ENCODE measurements around the gene PDE4B. TPM values are rescaled to one million over a fixed set of nuclear protein-coding genes. Genes with fewer than 3 reads are reported as not detected.

The PDE4B gene
- total RNA-seq, 2 experiments from 2014 or later: 2.4 to 3.1 TPM

DNA sequence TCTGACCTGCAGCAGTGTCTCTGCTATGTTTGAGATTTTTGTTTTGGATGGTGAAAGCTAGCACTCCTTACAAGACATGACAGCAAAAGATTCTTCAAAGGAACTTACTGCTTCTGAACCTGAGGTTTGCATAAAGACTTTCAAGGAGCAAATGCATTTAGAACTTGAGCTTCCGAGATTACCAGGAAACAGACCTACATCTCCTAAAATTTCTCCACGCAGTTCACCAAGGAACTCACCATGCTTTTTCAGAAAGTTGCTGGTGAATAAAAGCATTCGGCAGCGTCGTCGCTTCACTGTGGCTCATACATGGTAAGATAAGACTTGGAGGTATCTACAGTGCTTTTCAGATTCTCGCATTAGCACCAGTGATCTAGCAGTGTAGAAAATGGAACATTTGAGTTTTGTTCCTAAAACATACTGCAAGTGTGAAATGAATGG lies 200.2 kb downstream of the PDE4B start:
- H3K27ac ChIP-seq (ENCODE audit: low read depth, low read length, poor library complexity, severe bottlenecking): no peak overlapping the region
- H2AFZ ChIP-seq (ENCODE audit: low read length): no peak overlapping the region

GRCh38 chr1:65994223-65994622 lies 201.5 kb downstream of the PDE4B start:
- Histone ChIP-seq H3K4me3 (ENCODE audit: low read depth, low read length, poor library complexity, severe bottlenecking) (no peak overlapping the region), H3K36me3 (ENCODE audit: insufficient read depth, low read length) (no peaks in the 10 kb centered on the region), H3K9me2 (ENCODE audit: insufficient read depth, low read length) (no peaks in the 10 kb centered on the region), H3K79me2 (ENCODE audit: insufficient read depth, low read depth, low read length) (no peaks in the 10 kb centered on the region), H3K9me3 (ENCODE audit: low read length) (no peaks in the 10 kb centered on the region), H3K4me2 (ENCODE audit: low read length) (no peak overlapping the region), H4K20me1 (ENCODE audit: insufficient read depth, low read length) (no peaks in the 10 kb centered on the region), H3K27ac (ENCODE audit: low read depth, low read length, poor library complexity, severe bottlenecking) (no peak overlapping the region), H3K4me1 (ENCODE audit: insufficient read depth, low read length, poor library complexity, severe bottlenecking) (no peaks in the 10 kb centered on the region), H2AFZ (ENCODE audit: low read length) (no peak overlapping the region)
- BruUV-seq (replicated peaks): no TSS peak
- POLR2A ChIA-PET: interaction anchor here (0.7 to 1.4 kb wide), 5 partner anchors 11 to 456 kb away, joined by 3 to 8 read pairs (median 4); no protein-coding TSS in a partner anchor
- CTCF ChIA-PET (ENCODE audit: unreplicated experiment): no interaction called here
- intact Hi-C loops (cut with micrococcal nuclease; ENCODE audit: unreplicated experiment): no loop called here
- TF ChIP-seq CTCF (conservative IDR thresholded peaks at IDR 0.05; ENCODE audit: low read length) (no peak), EZH2phosphoT487 (IDR thresholded peaks at IDR 0.05; ENCODE audit: borderline replicate concordance, low read depth, low read length) (no peak)
- no peak for DNase-seq (ENCODE audit: low spot score)

More for the DNA sequence above, 200.2 kb downstream of the PDE4B start:
- Histone ChIP-seq H3K79me2 (ENCODE audit: insufficient read depth, low read depth, low read length) (no peaks in the 10 kb centered on the region), H3K36me3 (ENCODE audit: insufficient read depth, low read length) (no peaks in the 10 kb centered on the region), H3K4me1 (ENCODE audit: insufficient read depth, low read length, poor library complexity, severe bottlenecking) (no peaks in the 10 kb centered on the region), H3K4me2 (ENCODE audit: low read length) (no peak overlapping the region), H4K20me1 (ENCODE audit: insufficient read depth, low read length) (no peaks in the 10 kb centered on the region), H3K9me3 (ENCODE audit: low read length) (no peaks in the 10 kb centered on the region), H3K4me3 (ENCODE audit: low read depth, low read length, poor library complexity, severe bottlenecking) (no peak overlapping the region), H3K9me2 (ENCODE audit: insufficient read depth, low read length) (no peaks in the 10 kb centered on the region)
- intact Hi-C loops (cut with micrococcal nuclease; ENCODE audit: unreplicated experiment): no loop called here
- ChIA-PET POLR2A (interaction anchor here (1.0 to 1.3 kb wide), 3 partner anchors 16 to 232 kb away, joined by 3 to 4 read pairs (median 3); no protein-coding TSS in a partner anchor), CTCF (ENCODE audit: unreplicated experiment) (no interaction called here)
- no peak for DNase-seq (ENCODE audit: low spot score)
- no TSS peak for BruUV-seq (replicated peaks)
- TF ChIP-seq EZH2phosphoT487 (IDR thresholded peaks at IDR 0.05; ENCODE audit: borderline replicate concordance, low read depth, low read length) (no peak), CTCF (conservative IDR thresholded peaks at IDR 0.05; ENCODE audit: low read length) (no peak)

DNA sequence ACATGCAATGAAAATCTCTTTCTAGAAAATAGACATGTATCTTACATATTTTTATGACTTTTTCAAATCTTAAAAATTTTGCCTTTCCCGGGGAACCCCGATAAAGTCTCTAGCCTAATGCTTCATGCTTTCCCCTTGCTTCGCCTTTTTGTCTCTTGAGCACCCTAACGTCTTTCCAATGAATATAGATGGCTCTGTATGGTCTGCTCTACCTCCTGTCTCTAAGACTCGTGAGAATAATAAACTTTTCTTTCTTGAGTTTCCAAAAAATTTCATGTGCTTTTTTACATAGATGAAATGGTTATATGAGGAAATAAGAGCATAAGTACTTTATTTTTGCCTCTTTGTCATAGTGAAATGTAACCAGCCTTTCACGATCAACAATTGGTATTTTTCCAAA lies 202.6 kb downstream of the PDE4B start:
- Histone ChIP-seq H3K27ac (ENCODE audit: low read depth, low read length, poor library complexity, severe bottlenecking) (no peak overlapping the region), H3K9me2 (ENCODE audit: insufficient read depth, low read length) (no peaks in the 10 kb centered on the region), H3K4me2 (ENCODE audit: low read length) (no peak overlapping the region), H2AFZ (ENCODE audit: low read length) (no peak overlapping the region), H3K4me1 (ENCODE audit: insufficient read depth, low read length, poor library complexity, severe bottlenecking) (no peaks in the 10 kb centered on the region), H3K4me3 (ENCODE audit: low read depth, low read length, poor library complexity, severe bottlenecking) (no peak overlapping the region), H4K20me1 (ENCODE audit: insufficient read depth, low read length) (no peaks in the 10 kb centered on the region), H3K79me2 (ENCODE audit: insufficient read depth, low read depth, low read length) (no peaks in the 10 kb centered on the region), H3K9me3 (ENCODE audit: low read length) (no peaks in the 10 kb centered on the region), H3K36me3 (ENCODE audit: insufficient read depth, low read length) (no peaks in the 10 kb centered on the region)
- TF ChIP-seq CTCF (conservative IDR thresholded peaks at IDR 0.05; ENCODE audit: low read length) (no peak), EZH2phosphoT487 (IDR thresholded peaks at IDR 0.05; ENCODE audit: borderline replicate concordance, low read depth, low read length) (no peak)
- intact Hi-C loops (cut with micrococcal nuclease; ENCODE audit: unreplicated experiment): no loop called here
- no peak for DNase-seq (ENCODE audit: low spot score)
- ChIA-PET POLR2A (interaction anchor here (1.8 kb wide), 1 partner anchor 12 kb away, joined by 4 read pairs; no protein-coding TSS in a partner anchor), CTCF (ENCODE audit: unreplicated experiment) (no interaction called here)
- no TSS peak for BruUV-seq (replicated peaks)
